ENCODE data around the gene EHBP1L1.

GRCh38 chr11:65557280-65558001 is 18.4 kb upstream of the EHBP1L1 start:
- TF ChIP-seq SNAI2 (CRISPR knock-in tag; IDR thresholded peaks at IDR 0.05) (no peak), BACH2 (CRISPR knock-in tag; IDR thresholded peaks at IDR 0.05; ENCODE audit: borderline replicate concordance) (no peak), ARNTL (CRISPR knock-in tag; IDR thresholded peaks at IDR 0.05; ENCODE audit: borderline replicate concordance, low read depth) (no peak), RARB (CRISPR knock-in tag; IDR thresholded peaks at IDR 0.05) (no peak), PATZ1 (CRISPR knock-in tag; IDR thresholded peaks at IDR 0.05; ENCODE audit: borderline replicate concordance) (no peak), CSRNP3 (CRISPR knock-in tag; IDR thresholded peaks at IDR 0.05) (no peak), ZNF565 (CRISPR knock-in tag; conservative IDR thresholded peaks at IDR 0.05; ENCODE audit: low read depth) (no peak)
